ENCODE data around the gene RARA.

RARA gene

DNA sequence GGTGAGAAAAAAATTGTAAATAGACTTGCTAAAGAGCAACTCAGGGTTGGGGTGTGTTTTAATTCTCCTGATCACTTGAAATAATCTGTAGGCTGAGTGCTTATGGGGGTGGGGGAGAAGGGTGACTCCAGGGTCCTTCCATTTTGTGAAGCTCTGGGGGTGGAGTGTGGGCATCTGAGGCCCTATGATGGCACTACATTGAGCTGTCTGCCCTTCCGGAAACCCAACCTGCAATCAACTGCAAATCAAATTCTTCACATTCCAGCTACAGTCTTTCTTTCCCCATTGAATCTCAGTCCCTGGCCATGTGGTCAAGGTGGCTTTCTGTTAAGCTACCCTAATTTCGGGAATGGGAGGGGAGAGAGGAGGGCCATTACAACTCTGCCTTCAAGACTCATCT, 27.3 kb upstream of the RARA start:
- H3K9me3 ChIP-seq (ENCODE audit: control insufficient read depth, insufficient read depth, low read depth, low read length) = no peaks in the 10 kb centered on the region
- no peak overlapping the region for H3K4me3 ChIP-seq (ENCODE audit: low read depth, low read length)
- H3K36me3 ChIP-seq (ENCODE audit: control insufficient read depth in 2 of 2, insufficient read depth in 1 of 2, low read length in 2 of 2) = peaks cover 32 to 60% of the 10 kb centered on the region in 2 experiments
- CTCF ChIA-PET = interaction anchor here (1.3 to 6.1 kb wide), 4 partner anchors 11 to 80 kb away, joined by 3 to 40 read pairs (median 8); no protein-coding TSS in a partner anchor
- H3K27ac ChIP-seq (ENCODE audit: extremely low read depth, low read depth, low read length) = no peak overlapping the region
- TF ChIP-seq, protein P1, sequence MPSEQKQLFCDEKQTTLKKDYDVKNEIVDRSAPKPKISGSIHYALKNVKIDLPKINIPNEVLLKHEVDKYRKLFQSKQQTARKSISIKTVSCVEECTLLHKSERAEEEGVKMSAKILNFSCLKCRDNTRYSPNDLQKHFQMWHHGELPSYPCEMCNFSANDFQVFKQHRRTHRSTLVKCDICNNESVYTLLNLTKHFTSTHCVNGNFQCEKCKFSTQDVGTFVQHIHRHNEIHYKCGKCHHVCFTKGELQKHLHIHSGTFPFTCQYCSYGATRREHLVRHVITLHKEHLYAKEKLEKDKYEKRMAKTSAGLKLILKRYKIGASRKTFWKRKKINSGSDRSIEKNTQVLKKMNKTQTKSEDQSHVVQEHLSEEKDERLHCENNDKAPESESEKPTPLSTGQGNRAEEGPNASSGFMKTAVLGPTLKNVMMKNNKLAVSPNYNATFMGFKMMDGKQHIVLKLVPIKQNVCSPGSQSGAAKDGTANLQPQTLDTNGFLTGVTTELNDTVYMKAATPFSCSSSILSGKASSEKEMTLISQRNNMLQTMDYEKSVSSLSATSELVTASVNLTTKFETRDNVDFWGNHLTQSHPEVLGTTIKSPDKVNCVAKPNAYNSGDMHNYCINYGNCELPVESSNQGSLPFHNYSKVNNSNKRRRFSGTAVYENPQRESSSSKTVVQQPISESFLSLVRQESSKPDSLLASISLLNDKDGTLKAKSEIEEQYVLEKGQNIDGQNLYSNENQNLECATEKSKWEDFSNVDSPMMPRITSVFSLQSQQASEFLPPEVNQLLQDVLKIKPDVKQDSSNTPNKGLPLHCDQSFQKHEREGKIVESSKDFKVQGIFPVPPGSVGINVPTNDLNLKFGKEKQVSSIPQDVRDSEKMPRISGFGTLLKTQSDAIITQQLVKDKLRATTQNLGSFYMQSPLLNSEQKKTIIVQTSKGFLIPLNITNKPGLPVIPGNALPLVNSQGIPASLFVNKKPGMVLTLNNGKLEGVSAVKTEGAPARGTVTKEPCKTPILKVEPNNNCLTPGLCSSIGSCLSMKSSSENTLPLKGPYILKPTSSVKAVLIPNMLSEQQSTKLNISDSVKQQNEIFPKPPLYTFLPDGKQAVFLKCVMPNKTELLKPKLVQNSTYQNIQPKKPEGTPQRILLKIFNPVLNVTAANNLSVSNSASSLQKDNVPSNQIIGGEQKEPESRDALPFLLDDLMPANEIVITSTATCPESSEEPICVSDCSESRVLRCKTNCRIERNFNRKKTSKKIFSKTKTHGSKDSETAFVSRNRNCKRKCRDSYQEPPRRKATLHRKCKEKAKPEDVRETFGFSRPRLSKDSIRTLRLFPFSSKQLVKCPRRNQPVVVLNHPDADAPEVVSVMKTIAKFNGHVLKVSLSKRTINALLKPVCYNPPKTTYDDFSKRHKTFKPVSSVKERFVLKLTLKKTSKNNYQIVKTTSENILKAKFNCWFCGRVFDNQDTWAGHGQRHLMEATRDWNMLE (tag by site-specific recombination; conservative IDR thresholded peaks at IDR 0.05; ENCODE audit: low read depth) = no peak
- TF ChIP-seq, protein P2, sequence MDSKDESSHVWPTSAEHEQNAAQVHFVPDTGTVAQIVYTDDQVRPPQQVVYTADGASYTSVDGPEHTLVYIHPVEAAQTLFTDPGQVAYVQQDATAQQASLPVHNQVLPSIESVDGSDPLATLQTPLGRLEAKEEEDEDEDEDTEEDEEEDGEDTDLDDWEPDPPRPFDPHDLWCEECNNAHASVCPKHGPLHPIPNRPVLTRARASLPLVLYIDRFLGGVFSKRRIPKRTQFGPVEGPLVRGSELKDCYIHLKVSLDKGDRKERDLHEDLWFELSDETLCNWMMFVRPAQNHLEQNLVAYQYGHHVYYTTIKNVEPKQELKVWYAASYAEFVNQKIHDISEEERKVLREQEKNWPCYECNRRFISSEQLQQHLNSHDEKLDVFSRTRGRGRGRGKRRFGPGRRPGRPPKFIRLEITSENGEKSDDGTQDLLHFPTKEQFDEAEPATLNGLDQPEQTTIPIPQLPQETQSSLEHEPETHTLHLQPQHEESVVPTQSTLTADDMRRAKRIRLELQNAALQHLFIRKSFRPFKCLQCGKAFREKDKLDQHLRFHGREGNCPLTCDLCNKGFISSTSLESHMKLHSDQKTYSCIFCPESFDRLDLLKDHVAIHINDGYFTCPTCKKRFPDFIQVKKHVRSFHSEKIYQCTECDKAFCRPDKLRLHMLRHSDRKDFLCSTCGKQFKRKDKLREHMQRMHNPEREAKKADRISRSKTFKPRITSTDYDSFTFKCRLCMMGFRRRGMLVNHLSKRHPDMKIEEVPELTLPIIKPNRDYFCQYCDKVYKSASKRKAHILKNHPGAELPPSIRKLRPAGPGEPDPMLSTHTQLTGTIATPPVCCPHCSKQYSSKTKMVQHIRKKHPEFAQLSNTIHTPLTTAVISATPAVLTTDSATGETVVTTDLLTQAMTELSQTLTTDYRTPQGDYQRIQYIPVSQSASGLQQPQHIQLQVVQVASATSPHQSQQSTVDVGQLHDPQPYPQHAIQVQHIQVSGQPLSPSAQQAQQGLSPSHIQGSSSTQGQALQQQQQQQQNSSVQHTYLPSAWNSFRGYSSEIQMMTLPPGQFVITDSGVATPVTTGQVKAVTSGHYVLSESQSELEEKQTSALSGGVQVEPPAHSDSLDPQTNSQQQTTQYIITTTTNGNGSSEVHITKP (tag by site-specific recombination; IDR thresholded peaks at IDR 0.05) = peak; percentile 66
- TF ChIP-seq, protein P3, sequence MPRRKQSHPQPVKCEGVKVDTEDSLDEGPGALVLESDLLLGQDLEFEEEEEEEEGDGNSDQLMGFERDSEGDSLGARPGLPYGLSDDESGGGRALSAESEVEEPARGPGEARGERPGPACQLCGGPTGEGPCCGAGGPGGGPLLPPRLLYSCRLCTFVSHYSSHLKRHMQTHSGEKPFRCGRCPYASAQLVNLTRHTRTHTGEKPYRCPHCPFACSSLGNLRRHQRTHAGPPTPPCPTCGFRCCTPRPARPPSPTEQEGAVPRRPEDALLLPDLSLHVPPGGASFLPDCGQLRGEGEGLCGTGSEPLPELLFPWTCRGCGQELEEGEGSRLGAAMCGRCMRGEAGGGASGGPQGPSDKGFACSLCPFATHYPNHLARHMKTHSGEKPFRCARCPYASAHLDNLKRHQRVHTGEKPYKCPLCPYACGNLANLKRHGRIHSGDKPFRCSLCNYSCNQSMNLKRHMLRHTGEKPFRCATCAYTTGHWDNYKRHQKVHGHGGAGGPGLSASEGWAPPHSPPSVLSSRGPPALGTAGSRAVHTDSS (tag by site-specific recombination; IDR thresholded peaks at IDR 0.05) = no peak
- POLR2A ChIA-PET = interaction anchor here (5.9 kb wide), 1 partner anchor 62 kb away, joined by 33 read pairs; the partner anchor contains the start of gene WIPF2
- no peaks in the 10 kb centered on the region for H3K4me1 ChIP-seq (ENCODE audit: control insufficient read depth, insufficient read depth, low read length)

DNA sequence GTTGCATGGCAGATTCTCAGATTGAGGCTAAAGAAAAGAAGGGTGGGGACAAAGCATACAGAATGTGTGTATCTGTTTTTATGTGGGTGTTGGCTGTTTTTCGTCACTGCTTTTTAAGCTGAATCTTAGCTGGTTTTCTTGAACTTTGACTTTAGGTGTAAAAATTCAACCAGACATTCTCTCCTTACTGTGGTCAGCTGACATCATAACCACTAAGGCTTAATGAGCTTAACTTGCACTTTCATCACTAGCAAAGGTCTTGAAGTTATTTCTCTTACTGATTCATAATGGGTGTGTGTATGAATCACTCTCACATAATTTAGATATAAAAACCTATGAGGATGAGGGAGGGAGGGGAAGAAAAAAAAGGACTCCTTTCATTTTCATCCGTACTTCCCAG, 25.3 kb upstream of the RARA start:
- TF ChIP-seq, protein P4, sequence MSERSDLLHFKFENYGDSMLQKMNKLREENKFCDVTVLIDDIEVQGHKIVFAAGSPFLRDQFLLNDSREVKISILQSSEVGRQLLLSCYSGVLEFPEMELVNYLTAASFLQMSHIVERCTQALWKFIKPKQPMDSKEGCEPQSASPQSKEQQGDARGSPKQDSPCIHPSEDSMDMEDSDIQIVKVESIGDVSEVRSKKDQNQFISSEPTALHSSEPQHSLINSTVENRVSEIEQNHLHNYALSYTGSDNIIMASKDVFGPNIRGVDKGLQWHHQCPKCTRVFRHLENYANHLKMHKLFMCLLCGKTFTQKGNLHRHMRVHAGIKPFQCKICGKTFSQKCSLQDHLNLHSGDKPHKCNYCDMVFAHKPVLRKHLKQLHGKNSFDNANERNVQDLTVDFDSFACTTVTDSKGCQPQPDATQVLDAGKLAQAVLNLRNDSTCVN (tag by site-specific recombination; optimal IDR thresholded peaks at IDR 0.05) = no peak
- TF ChIP-seq, protein P5, sequence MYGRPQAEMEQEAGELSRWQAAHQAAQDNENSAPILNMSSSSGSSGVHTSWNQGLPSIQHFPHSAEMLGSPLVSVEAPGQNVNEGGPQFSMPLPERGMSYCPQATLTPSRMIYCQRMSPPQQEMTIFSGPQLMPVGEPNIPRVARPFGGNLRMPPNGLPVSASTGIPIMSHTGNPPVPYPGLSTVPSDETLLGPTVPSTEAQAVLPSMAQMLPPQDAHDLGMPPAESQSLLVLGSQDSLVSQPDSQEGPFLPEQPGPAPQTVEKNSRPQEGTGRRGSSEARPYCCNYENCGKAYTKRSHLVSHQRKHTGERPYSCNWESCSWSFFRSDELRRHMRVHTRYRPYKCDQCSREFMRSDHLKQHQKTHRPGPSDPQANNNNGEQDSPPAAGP (tag by site-specific recombination; IDR thresholded peaks at IDR 0.05) = peak; percentile 50; the same call in 1 of the 2 replicates
- TF ChIP-seq, protein P6, sequence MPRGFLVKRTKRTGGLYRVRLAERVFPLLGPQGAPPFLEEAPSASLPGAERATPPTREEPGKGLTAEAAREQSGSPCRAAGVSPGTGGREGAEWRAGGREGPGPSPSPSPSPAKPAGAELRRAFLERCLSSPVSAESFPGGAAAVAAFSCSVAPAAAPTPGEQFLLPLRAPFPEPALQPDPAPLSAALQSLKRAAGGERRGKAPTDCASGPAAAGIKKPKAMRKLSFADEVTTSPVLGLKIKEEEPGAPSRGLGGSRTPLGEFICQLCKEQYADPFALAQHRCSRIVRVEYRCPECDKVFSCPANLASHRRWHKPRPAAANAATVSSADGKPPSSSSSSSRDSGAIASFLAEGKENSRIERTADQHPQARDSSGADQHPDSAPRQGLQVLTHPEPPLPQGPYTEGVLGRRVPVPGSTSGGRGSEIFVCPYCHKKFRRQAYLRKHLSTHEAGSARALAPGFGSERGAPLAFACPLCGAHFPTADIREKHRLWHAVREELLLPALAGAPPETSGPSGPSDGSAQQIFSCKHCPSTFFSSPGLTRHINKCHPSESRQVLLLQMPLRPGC (tag by site-specific recombination; IDR thresholded peaks at IDR 0.05) = peak; percentile 50; the same call in 1 of the 2 replicates
- TF ChIP-seq ZNF629 (tag by site-specific recombination; IDR thresholded peaks at IDR 0.05) (peak; percentile 78), ZNF157 (tag by site-specific recombination; IDR thresholded peaks at IDR 0.05) (no peak), KLF10 (tag by site-specific recombination; IDR thresholded peaks at IDR 0.05) (peak; percentile 47), ZBTB21 (tag by site-specific recombination; IDR thresholded peaks at IDR 0.05) (peak; percentile 34; the same call in 1 of the 2 replicates), ZSCAN30 (tag by site-specific recombination; IDR thresholded peaks at IDR 0.05) (no peak), FEZF1 (tag by site-specific recombination; IDR thresholded peaks at IDR 0.05) (no peak)
- TF ChIP-seq, protein P7, sequence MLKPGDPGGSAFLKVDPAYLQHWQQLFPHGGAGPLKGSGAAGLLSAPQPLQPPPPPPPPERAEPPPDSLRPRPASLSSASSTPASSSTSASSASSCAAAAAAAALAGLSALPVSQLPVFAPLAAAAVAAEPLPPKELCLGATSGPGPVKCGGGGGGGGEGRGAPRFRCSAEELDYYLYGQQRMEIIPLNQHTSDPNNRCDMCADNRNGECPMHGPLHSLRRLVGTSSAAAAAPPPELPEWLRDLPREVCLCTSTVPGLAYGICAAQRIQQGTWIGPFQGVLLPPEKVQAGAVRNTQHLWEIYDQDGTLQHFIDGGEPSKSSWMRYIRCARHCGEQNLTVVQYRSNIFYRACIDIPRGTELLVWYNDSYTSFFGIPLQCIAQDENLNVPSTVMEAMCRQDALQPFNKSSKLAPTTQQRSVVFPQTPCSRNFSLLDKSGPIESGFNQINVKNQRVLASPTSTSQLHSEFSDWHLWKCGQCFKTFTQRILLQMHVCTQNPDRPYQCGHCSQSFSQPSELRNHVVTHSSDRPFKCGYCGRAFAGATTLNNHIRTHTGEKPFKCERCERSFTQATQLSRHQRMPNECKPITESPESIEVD (tag by site-specific recombination; IDR thresholded peaks at IDR 0.05) = peak; percentile 67
- Histone ChIP-seq H3K9me3 (ENCODE audit: control insufficient read depth, insufficient read depth, low read depth, low read length) (no peaks in the 10 kb centered on the region), H3K27ac (ENCODE audit: extremely low read depth, low read depth, low read length) (no peak overlapping the region), H3K4me1 (ENCODE audit: control insufficient read depth, insufficient read depth, low read length) (no peaks in the 10 kb centered on the region), H3K4me3 (ENCODE audit: low read depth, low read length) (no peak overlapping the region), H3K36me3 (ENCODE audit: control insufficient read depth in 2 of 2, insufficient read depth in 1 of 2, low read length in 2 of 2) (peaks cover 13 to 42% of the 10 kb centered on the region in 2 experiments)
- POLR2A ChIA-PET = interaction anchor here (1.6 to 5.9 kb wide), 2 partner anchors 34 to 64 kb away, joined by 3 to 33 read pairs; partner anchors contain the start of gene WIPF2
- CTCF ChIA-PET = interaction anchor here (0.7 to 6.1 kb wide), 13 partner anchors 8 to 197 kb away, joined by 3 to 40 read pairs (median 6); no protein-coding TSS in a partner anchor
